GM23248 (cell line): Measurements from ENCODE around the gene HOXC10.

Source experiments
- EZH2 ChIP-seq: fragments of 200-600 bp; sonication (generic); IDR thresholded peaks from 2 replicates; pipeline ENCODE4 v1.6.1; 2018; ENCODE audit warnings: antibody characterized with exemption, mild to moderate bottlenecking; ENCODE audit not compliant: insufficient read depth, poor library complexity, severe bottlenecking
- EZH2phosphoT487 ChIP-seq: fragments of 200-600 bp; sonication (generic); IDR thresholded peaks from 2 replicates; pipeline ENCODE4 v1.6.1; 2018; ENCODE audit warnings: antibody characterized with exemption, moderate library complexity, mild to moderate bottlenecking, low read depth; ENCODE audit not compliant: insufficient read depth

GRCh38 chr12:53971686-53972085, 13.3 kb upstream of the HOXC10 start:
- TF ChIP-seq EZH2 (no peak), EZH2phosphoT487 (no peak)
